ENCODE results near the gene CDH6. TPM values are rescaled to one million over a fixed set of nuclear protein-coding genes. Genes with fewer than 3 reads are reported as not detected.

CDH6 gene
- total RNA-seq, 1 donor from 2014 or later, result 17.9 TPM

- peaks cover 54% of the 10 kb centered on the region for H3K36me3 Mint-ChIP-seq
- no peaks in the 10 kb centered on the region for H3K79me2 ChIP-seq (ENCODE audit: low read depth)
Measured at GRCh38 chr5:31229266-31229665, 35.8 kb downstream of the CDH6 start.

GRCh38 chr5:31231177-31231838 is 37.8 kb downstream of the CDH6 start:
- Histone ChIP-seq H3K9me3 (ENCODE audit: low read depth) (no peaks in the 10 kb centered on the region), H3K4me1 (peaks cover 4% of the 10 kb centered on the region), H3K27me3 (no peaks in the 10 kb centered on the region), H3K9ac (no peak overlapping the region), H3K4me3 (no peak overlapping the region), H3K27ac (no peak overlapping the region), H3K79me2 (ENCODE audit: low read depth) (peaks cover 10% of the 10 kb centered on the region), H2AFZ (replicated peaks) (no peak overlapping the region), H3K4me2 (no peak overlapping the region), H4K20me1 (ENCODE audit: low read depth) (no peaks in the 10 kb centered on the region), H3F3A (ENCODE audit: low read depth) (no peaks in the 10 kb centered on the region), H3K36me3 (no peaks in the 10 kb centered on the region)
- DNase-seq (ENCODE audit: low spot score), result no peak
- Mint-ChIP-seq H3K9me3 (peaks cover 11% of the 10 kb centered on the region), H3K27ac (no peak overlapping the region), H3K27me3 (ENCODE audit: insufficient read depth, low read depth) (peaks cover 2% of the 10 kb centered on the region), H3K4me1 (peaks cover 6% of the 10 kb centered on the region), H3K36me3 (peaks cover 42% of the 10 kb centered on the region), H3K4me3 (no peak overlapping the region)
- TF ChIP-seq EZH2 (IDR thresholded peaks at IDR 0.05), result no peak
- no peak for TF ChIP-seq EZH2phosphoT487 (IDR thresholded peaks at IDR 0.05)
- TF ChIP-seq CTCF (IDR thresholded peaks at IDR 0.05), result no peak

More at GRCh38 chr5:31229266-31229665, 35.8 kb downstream of the CDH6 start:
- Histone ChIP-seq H3K36me3 (no peaks in the 10 kb centered on the region), H3K4me3 (no peak overlapping the region), H3K27me3 (no peaks in the 10 kb centered on the region), H4K20me1 (ENCODE audit: low read depth) (no peaks in the 10 kb centered on the region), H3F3A (ENCODE audit: low read depth) (no peaks in the 10 kb centered on the region), H3K9ac (no peak overlapping the region), H3K27ac (no peak overlapping the region), H3K9me3 (ENCODE audit: low read depth) (no peaks in the 10 kb centered on the region), H3K4me1 (no peaks in the 10 kb centered on the region), H3K4me2 (no peak overlapping the region), H2AFZ (replicated peaks) (no peak overlapping the region)
- H3K4me1 Mint-ChIP-seq, result no peaks in the 10 kb centered on the region
- peaks cover 18% of the 10 kb centered on the region for H3K9me3 Mint-ChIP-seq
- H3K4me3 Mint-ChIP-seq, result no peak overlapping the region
- no peak for DNase-seq (ENCODE audit: low spot score)
- H3K27ac Mint-ChIP-seq, result no peak overlapping the region
- H3K27me3 Mint-ChIP-seq (ENCODE audit: insufficient read depth, low read depth), result peaks cover 2% of the 10 kb centered on the region
- no peak for TF ChIP-seq EZH2 (IDR thresholded peaks at IDR 0.05)
- TF ChIP-seq EZH2phosphoT487 (IDR thresholded peaks at IDR 0.05), result no peak
- TF ChIP-seq CTCF (IDR thresholded peaks at IDR 0.05), result no peak

- Mint-ChIP-seq H3K36me3 (peaks cover 43% of the 10 kb centered on the region), H3K9me3 (peaks cover 8% of the 10 kb centered on the region), H3K4me1 (peaks cover 13% of the 10 kb centered on the region), H3K4me3 (no peak overlapping the region), H3K27ac (no peak overlapping the region), H3K27me3 (ENCODE audit: insufficient read depth, low read depth) (peaks cover 3% of the 10 kb centered on the region)
- H3K4me3 ChIP-seq, result no peak overlapping the region
- no peak overlapping the region for H3K4me2 ChIP-seq
- no peaks in the 10 kb centered on the region for H3K36me3 ChIP-seq
- peaks cover 4% of the 10 kb centered on the region for H3K4me1 ChIP-seq
- H3K9me3 ChIP-seq (ENCODE audit: low read depth), result no peaks in the 10 kb centered on the region
- peak; percentile 79 for DNase-seq (ENCODE audit: low spot score)
- no peaks in the 10 kb centered on the region for H3F3A ChIP-seq (ENCODE audit: low read depth)
- H3K9ac ChIP-seq, result no peak overlapping the region
- H3K27me3 ChIP-seq, result no peaks in the 10 kb centered on the region
- no peaks in the 10 kb centered on the region for H4K20me1 ChIP-seq (ENCODE audit: low read depth)
- TF ChIP-seq EZH2 (IDR thresholded peaks at IDR 0.05), result no peak
- no peak for TF ChIP-seq EZH2phosphoT487 (IDR thresholded peaks at IDR 0.05)
- TF ChIP-seq CTCF (IDR thresholded peaks at IDR 0.05), result peak; percentile 90
- H3K27ac ChIP-seq, result no peak overlapping the region
- H2AFZ ChIP-seq (replicated peaks), result no peak overlapping the region
- peaks cover 16% of the 10 kb centered on the region for H3K79me2 ChIP-seq (ENCODE audit: low read depth)
Measured at GRCh38 chr5:31232273-31232888, 38.9 kb downstream of the CDH6 start.
